NCI-H2081 treated with DMSO at 0.1 percent for 48 hours (cell line): ENCODE measurements around the gene RUSC2.
"Not testable (repeated sequence)": the region's sequence is repeated elsewhere in the genome, so short reads cannot be mapped to it uniquely, and the experiment has no call there.

Experiments used
- DNase-seq: peaks from one replicate; lab custom pipeline; 2025; lab: John Stamatoyannopoulos, UW

The RUSC2 gene

GRCh38 chr9:35490910-35491465 is 1.1 kb downstream of the RUSC2 start:
- no peak for DNase-seq

GRCh38 chr9:35493119-35493518 is 3.2 kb downstream of the RUSC2 start:
- DNase-seq: not testable (repeated sequence)

- no peak for DNase-seq
Measured at GRCh38 chr9:35495984-35496383, 6.1 kb downstream of the RUSC2 start.

GRCh38 chr9:35498245-35498644 is 8.3 kb downstream of the RUSC2 start:
- not testable (repeated sequence) for DNase-seq

- no peak for DNase-seq
Measured at GRCh38 chr9:35499029-35499700, 9.3 kb downstream of the RUSC2 start.

GRCh38 chr9:35499701-35500030 is 9.8 kb downstream of the RUSC2 start:
- DNase-seq: no peak

- DNase-seq: no peak
Measured at GRCh38 chr9:35500130-35500748, 10.3 kb downstream of the RUSC2 start.

GRCh38 chr9:35501946-35502345 is 12.0 kb downstream of the RUSC2 start:
- no peak for DNase-seq

- DNase-seq: no peak
Measured at GRCh38 chr9:35506359-35506758, 16.4 kb downstream of the RUSC2 start.

- DNase-seq: no peak
Measured at GRCh38 chr9:35508069-35508468, 18.2 kb downstream of the RUSC2 start.

- DNase-seq: no peak
Measured at GRCh38 chr9:35510383-35510753, 20.5 kb downstream of the RUSC2 start.

- DNase-seq: no peak
Measured at GRCh38 chr9:35510754-35511428, 21.0 kb downstream of the RUSC2 start.

- DNase-seq: no peak
Measured at GRCh38 chr9:35511453-35511852, 21.5 kb downstream of the RUSC2 start.

GRCh38 chr9:35515766-35516165 is 25.9 kb downstream of the RUSC2 start:
- DNase-seq: no peak

- no peak for DNase-seq
Measured at GRCh38 chr9:35516479-35516878, 26.6 kb downstream of the RUSC2 start.

GRCh38 chr9:35517131-35517530 is 27.2 kb downstream of the RUSC2 start:
- no peak for DNase-seq

- DNase-seq: no peak
Measured at GRCh38 chr9:35517552-35518224, 27.8 kb downstream of the RUSC2 start.

- DNase-seq: no peak
Measured at GRCh38 chr9:35518225-35518821, 28.4 kb downstream of the RUSC2 start.

- no peak for DNase-seq
Measured at GRCh38 chr9:35518981-35519679, 29.2 kb downstream of the RUSC2 start.

GRCh38 chr9:35519692-35520363 is 29.9 kb downstream of the RUSC2 start:
- no peak for DNase-seq

- DNase-seq: no peak
Measured at GRCh38 chr9:35520364-35520710, 30.4 kb downstream of the RUSC2 start.
